Superior temporal gyrus (tissue), 1 donor: ENCODE data around the gene CCNYL1.
"Not testable (repeated sequence)": the region's sequence is repeated elsewhere in the genome, so short reads cannot be mapped to it uniquely, and the experiment has no call there.

Experiments used
- DNase-seq: peaks from one replicate; pipeline ENCODE4 v3.0.0-alpha.2; 2016; ENCODE audit errors: extremely low spot score

CCNYL1 gene

GRCh38 chr2:207734636-207735512 is 23.4 kb downstream of the CCNYL1 start:
- no peak for DNase-seq

DNA sequence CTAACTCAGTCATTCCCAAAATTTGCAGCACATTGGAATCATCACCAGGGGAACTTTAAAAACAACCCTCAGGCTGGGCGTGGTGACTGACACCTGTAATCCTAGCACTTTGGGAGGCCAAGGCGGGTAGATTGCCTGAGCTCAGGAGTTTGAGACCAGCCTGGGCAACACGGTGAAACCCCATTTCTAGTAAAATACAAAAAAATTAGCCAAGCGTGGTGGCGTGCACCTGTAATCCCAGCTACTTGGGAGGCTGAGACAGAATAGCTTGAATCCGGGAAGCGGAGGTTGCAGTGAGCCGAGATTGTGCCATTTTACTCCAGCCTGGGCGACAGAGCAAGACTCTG is 24.0 kb downstream of the CCNYL1 start:
- not testable (repeated sequence) for DNase-seq

- no peak for DNase-seq
Observed at GRCh38 chr2:207743514-207743913, 32.1 kb downstream of the CCNYL1 start.

DNA sequence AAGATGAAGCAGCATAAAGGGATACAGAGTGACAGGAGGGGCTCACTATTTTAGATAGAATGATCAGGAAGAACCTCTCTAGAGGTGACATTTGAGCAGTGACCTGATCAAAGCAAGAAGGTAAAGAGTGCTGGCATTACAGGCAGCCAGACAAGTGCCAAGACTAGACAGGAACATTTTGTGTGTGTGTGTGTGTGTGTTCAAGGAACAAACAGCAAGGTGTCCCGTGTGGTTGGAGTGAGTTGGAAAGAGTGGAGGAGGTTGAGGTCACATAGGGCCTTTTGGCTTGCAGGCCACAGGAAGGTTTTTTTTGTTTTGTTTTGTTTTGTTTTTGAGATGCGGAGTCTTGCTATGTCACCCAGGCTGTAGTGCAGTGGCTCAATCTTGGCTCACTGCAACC is 32.6 kb downstream of the CCNYL1 start:
- no peak for DNase-seq

DNA sequence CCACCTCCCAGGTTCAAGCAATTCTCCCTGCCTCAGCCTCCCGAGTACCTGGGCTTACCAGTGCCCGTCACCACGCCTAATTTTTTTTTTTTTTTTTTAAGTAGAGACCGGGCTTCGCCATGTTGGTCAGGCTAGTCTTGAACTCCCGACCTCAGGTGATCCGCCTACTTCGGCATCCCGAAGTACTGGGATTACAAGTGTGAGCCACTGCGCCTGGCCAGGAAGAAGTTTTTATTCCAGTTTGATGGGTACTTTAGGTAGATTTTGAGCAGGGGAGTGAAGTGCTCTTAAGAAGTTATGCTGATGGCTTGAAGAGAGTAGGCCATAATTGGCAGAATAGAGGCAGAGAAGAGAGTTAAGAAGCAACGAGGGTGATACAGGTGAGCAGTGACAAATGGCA is 33.0 kb downstream of the CCNYL1 start:
- DNase-seq, result no peak

DNA sequence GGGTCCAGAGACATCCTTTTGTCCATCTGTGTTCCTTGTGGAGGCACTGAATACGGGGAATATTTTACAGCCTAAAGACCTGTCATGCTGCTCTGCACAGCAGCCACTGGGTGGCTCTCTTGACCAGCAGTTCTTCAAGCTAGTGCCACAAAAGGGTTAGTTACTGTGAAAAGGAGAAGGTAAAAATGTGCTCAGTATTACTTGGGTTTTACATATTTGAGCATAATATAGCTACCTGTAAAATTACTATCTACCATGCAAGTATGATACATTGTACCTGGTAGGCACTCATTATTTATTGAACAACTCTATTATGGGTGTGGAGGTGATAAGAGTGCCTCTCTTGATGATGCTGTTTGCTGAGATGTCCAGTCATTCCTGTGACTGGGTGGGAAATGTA is 34.7 kb downstream of the CCNYL1 start:
- DNase-seq, result peak; percentile 90

DNA sequence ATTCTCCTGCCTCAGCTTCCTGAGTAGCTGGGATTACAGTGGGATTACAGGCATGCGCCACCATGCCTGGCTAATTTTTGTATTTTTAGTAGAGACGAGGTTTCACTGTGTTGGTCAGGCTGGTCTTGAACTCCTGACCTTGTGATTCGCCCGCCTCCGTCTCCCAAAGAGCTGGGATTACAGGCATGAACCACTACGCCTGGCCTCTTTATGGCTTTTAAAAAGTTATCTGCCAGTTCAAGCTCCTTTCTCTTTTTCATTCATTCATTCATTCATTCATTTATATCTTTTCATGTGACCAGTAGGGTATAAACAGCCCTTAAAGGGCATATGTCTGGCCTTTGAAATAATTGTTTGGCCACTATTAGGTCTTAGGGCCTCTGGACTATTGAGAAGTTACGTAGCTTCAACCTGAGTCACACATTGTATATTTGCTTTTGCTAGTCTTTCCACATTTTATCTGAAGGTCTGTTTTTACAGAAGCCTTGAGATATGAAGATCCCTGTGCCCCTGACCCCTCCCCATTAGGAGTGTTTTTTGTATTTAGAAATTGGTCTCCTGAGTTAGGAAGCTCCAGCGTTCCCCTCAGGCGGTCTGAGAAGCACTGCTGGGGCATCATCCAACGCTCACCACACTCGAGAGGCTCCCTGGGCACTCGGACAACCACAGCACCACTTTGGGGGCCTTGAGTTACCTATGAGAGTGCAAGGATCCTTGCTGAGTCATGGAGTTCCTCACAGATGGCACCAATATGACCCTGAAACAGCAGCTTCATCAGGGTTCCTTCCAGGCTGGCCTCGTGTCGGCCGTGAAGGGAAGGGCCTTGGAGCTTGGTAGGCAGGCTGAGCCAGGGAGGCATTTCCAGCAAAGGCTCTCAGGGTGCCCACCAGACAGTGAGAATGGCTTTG is 36.5 kb downstream of the CCNYL1 start:
- DNase-seq, result no peak

GRCh38 chr2:207748993-207749392 is 37.6 kb downstream of the CCNYL1 start:
- DNase-seq, result no peak

DNA sequence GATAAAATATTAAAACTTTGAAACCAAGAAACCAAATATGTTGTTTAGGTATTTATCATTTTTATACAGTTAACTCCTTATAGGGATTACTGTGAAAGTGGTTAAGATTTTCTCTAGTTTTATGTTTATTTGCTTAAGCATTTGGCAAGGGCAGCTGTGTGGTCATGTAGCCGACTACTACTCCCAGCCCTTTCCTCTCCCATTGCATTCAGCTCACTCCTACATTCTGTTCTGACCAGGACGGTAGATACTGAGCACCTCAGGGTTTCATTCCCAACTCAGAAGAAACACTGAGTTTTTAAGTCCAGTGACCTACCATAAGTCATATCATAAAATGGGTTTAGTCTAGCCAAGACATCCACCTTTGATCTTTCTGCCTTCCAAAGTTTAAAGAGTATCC is 38.4 kb downstream of the CCNYL1 start:
- DNase-seq, result no peak

- no peak for DNase-seq
Observed at GRCh38 chr2:207750345-207750744, 38.9 kb downstream of the CCNYL1 start.

GRCh38 chr2:207750876-207751275 is 39.4 kb downstream of the CCNYL1 start:
- DNase-seq, result no peak

DNA sequence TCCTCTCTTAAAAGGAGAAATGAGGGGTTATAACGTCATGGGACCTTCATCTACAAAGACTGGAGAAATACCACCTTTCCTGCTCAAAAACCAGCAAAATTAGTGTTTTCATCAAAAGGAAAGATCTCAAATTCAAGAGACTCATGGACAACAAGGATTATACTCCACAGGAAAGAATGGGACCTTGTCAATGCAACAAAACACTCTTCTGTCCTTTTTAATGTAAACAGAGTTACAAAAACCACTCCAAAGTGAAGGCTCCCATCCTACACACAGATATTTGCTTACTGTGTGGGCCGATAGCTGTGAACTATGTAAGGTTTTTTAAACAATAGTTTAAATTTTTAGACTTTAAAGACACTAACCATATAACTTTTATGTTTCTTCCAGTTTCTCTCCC is 42.2 kb downstream of the CCNYL1 start:
- DNase-seq, result not testable (repeated sequence)

DNA sequence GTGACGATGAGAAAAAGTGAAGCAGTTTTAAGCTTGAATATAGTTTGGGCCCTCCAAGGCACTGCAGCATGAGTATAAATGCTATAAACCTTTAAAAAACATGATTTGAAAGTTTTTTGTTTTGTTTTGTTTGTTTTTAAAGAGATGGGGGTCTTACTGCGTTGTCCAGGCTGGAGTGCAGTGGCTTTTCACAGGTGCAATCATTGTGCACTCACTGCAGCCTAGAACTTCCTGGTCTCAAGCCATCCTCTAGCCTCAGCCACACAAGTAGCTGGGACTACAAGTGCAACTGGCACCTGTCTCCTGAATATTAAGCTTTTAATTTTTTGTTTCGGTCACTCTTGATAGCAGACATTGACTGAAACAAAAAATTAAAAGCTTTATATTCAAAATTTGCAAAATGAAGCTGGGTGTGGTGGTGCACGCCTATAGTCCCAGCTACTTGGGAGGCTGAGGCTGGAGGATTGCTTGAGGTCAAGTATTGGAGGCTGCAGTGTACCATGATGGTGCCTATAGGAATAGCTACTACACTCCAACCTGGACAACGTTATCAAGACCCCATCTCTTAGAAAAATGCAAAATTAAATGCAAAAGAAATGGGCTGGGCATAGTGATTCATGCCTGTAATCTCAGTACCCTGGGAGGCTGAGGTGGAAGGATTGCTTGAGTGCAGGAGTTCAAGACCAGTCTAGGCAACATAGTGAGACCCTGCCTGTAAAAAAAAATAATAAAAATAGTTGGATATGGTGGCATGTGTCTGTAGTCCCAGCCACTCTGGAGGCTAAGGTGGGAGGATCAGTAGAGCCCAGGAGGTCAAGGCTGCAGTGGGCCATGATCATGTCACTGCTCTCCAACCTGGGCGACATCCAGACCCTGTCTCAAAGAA is 43.3 kb downstream of the CCNYL1 start:
- DNase-seq, result no peak

DNA sequence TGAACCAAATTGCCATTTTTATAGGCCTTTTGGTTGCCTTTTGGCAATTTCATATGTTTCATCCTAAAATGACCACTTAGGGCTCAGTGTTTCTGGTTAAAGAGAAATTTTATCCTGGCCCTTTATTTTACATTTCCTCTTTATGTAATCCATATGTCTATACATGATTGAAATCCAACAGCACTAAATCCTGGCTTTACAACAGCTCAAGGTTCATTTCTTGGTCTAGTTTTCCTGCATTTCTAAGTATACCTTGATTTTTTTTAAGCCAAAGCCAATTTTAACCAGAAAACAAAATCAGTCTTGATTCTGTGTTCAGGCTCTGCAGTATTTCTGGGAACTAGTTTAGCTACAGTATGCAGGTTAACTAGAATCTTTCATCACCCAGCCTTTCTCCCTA is 46.6 kb downstream of the CCNYL1 start:
- DNase-seq, result no peak

- DNase-seq, result no peak
Observed at GRCh38 chr2:207759890-207760289, 48.5 kb downstream of the CCNYL1 start.

DNA sequence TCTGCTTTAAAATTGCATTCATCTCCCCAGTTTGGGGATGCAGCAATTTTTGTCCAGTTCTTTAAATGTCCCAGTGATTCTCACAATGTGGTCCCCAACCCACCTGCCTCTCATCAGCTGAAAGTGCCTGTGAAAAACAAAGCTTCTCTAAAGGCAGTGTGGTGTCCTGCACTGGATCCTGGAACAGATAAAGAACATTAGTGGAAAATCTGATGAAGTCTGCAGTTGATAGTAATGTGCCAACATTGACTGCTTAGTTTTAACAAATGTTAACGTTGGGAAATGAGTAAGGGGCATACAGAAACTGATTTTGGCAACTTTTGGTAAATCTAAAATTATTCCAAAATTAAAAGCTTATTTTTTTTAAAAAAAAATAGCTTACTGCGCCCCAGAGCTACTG is 49.0 kb downstream of the CCNYL1 start:
- DNase-seq, result no peak

- DNase-seq, result not testable (repeated sequence)
Observed at GRCh38 chr2:207761426-207761825, 50.0 kb downstream of the CCNYL1 start.

DNA sequence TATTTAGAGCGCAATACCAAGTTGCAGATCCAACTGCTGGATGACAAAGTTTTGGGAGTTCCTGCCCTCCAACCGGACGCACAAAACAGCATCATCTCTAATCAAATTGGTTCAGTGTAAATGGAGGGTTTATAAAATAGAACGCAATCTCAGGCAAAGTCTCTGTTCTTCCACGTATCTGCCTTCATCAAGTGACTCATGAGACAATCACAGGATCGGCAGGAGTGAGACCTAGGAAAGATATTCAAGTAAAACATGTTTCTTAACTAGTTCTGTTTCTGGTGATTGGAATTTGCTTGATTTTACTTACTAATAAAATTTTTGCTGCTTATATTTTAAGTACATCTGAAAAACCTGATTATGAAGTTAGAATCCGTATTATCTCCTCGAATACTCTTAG is 50.7 kb downstream of the CCNYL1 start:
- no peak for DNase-seq

- DNase-seq, result no peak
Observed at GRCh38 chr2:207763303-207763917, 52.0 kb downstream of the CCNYL1 start.

- no peak for DNase-seq
Observed at GRCh38 chr2:207764096-207764630, 52.7 kb downstream of the CCNYL1 start.

DNA sequence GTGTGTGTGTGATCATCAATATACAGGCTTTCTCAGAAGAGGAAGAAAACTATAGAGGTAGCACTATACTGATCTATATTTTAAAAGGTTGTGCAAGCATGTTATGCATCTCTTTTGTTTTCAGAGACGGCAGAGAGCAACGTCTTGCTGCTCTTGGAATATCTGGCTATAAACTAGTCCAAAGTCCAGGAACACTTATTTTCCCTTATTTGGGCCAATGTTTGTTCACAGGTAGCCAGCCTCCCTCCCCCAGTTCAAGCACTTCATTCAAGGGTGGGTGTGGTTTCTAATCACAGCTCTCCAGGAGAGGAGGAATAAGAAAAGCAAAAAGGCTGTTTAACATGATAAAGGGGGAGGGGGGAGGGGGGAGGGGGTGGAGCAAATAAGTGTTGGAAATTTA is 54.1 kb downstream of the CCNYL1 start:
- DNase-seq, result no peak
